Suprapubic skin (tissue), 4 donors: ENCODE data around the gene ITPKB. TPM values are rescaled to one million over a fixed set of nuclear protein-coding genes. Genes with fewer than 3 reads are reported as not detected.
A peak's percentile ranks its signal among the peaks of the same experiment; 100 is the strongest.

Experiments used
- DNase-seq, 2 donors: peaks; one replicate each; pipeline ENCODE4 v3.0.0-alpha.2; 2019; ENCODE audit warnings: low spot score in 2 of 2
- H3K27ac ChIP-seq: fragments of 200-600 bp; sonication (generic); one replicate; pipeline ENCODE4 v1.5.1; 2019
- H3K27me3 ChIP-seq: fragments of 200-600 bp; sonication (generic); one replicate; pipeline ENCODE4 v1.5.1; 2019
- H3K36me3 ChIP-seq: fragments of 200-600 bp; sonication (generic); one replicate; pipeline ENCODE4 v1.5.1; 2019
- H3K4me1 ChIP-seq: fragments of 200-600 bp; sonication (generic); one replicate; pipeline ENCODE4 v1.5.1; 2019
- H3K4me3 ChIP-seq: fragments of 200-600 bp; sonication (generic); one replicate; pipeline ENCODE4 v1.5.1; 2019; ENCODE audit warnings: mild to moderate bottlenecking
- H3K9me3 ChIP-seq: fragments of 200-600 bp; sonication (generic); one replicate; pipeline ENCODE4 v1.5.1; 2019
- EP300 ChIP-seq: sonication (generic); formaldehyde crosslinking; IDR thresholded peaks from one replicate; pipeline ENCODE4 v1.6.1; 2017; ENCODE audit warnings: antibody characterized with exemption
- POLR2A ChIP-seq, 2 donors: fragments of 450-650 bp; IDR thresholded peaks; one replicate each; pipeline ENCODE4 v1.6.1; 2017; ENCODE audit warnings: antibody characterized with exemption in 2 of 2, mild to moderate bottlenecking in 2 of 2, moderate library complexity in 2 of 2
- POLR2AphosphoS5 ChIP-seq, 3 donors: sonication (generic); formaldehyde crosslinking; IDR thresholded peaks; one replicate each; pipeline ENCODE4 v1.6.1; 2017; ENCODE audit warnings: antibody characterized with exemption in 3 of 3
- WGBS: methylation state at CpG from one replicate; pipeline ENCODE4 v1.1.5; 2018; 5-methylcytosine and 5-hydroxymethylcytosine counted together
- total RNA-seq, 4 donors: library from RNA; depleted of rRNA; stranded (reverse); fragments of >200 nt; gene quantifications; one replicate each; pipeline ENCODE4 v1.1.0, GENCODE V29; 2016
- TF ChIP-seq, protein P1 (sequence below), 2 donors: fragments of 200-600 bp in 1 of 2; fragments of 450-650 bp in 1 of 2; sonication (generic) in 1 of 2; IDR thresholded peaks; one replicate each; pipeline ENCODE4 v1.5.1; 2016 to 2019; ENCODE audit warnings: antibody characterized with exemption in 2 of 2, mild to moderate bottlenecking in 1 of 2, moderate library complexity in 1 of 2

Gene ITPKB
- total RNA-seq, 4 donors from 2014 or later, result 31.0 to 39.0 (median 35.3) TPM

GRCh38 chr1:226736908-226737818 lies 1.9 kb downstream of the ITPKB start:
- Histone ChIP-seq H3K9me3 (no peaks in the 10 kb centered on the region), H3K27ac (peak overlapping the region; percentile 90), H3K4me1 (peaks cover 58% of the 10 kb centered on the region), H3K4me3 (peak overlapping the region; percentile 92), H3K36me3 (peaks cover 5% of the 10 kb centered on the region), H3K27me3 (no peaks in the 10 kb centered on the region)
- peak in 1 of 2 donors; percentile 66 for DNase-seq
- TF ChIP-seq, protein P1, sequence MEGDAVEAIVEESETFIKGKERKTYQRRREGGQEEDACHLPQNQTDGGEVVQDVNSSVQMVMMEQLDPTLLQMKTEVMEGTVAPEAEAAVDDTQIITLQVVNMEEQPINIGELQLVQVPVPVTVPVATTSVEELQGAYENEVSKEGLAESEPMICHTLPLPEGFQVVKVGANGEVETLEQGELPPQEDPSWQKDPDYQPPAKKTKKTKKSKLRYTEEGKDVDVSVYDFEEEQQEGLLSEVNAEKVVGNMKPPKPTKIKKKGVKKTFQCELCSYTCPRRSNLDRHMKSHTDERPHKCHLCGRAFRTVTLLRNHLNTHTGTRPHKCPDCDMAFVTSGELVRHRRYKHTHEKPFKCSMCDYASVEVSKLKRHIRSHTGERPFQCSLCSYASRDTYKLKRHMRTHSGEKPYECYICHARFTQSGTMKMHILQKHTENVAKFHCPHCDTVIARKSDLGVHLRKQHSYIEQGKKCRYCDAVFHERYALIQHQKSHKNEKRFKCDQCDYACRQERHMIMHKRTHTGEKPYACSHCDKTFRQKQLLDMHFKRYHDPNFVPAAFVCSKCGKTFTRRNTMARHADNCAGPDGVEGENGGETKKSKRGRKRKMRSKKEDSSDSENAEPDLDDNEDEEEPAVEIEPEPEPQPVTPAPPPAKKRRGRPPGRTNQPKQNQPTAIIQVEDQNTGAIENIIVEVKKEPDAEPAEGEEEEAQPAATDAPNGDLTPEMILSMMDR (IDR thresholded peaks at IDR 0.05), result no peak
- no peak for TF ChIP-seq POLR2AphosphoS5 (IDR thresholded peaks at IDR 0.05)
- no peak for TF ChIP-seq EP300
- TF ChIP-seq POLR2A (IDR thresholded peaks at IDR 0.05), result no peak
- WGBS, result 6% methylated on average over 24 of the region's 89 CpGs

- no peak for TF ChIP-seq POLR2AphosphoS5 (IDR thresholded peaks at IDR 0.05)
- TF ChIP-seq EP300, result no peak
- TF ChIP-seq, protein P1 (IDR thresholded peaks at IDR 0.05), result no peak
- no peak for TF ChIP-seq POLR2A (IDR thresholded peaks at IDR 0.05)
- no peaks in the 10 kb centered on the region for H3K9me3 ChIP-seq
- H3K27me3 ChIP-seq, result no peaks in the 10 kb centered on the region
- peak in 1 of 2 donors; percentile 71 for DNase-seq
- WGBS, result 71% methylated on average over 11 of the region's 39 CpGs
- H3K27ac ChIP-seq, result peak overlapping the region; percentile 90
- H3K4me3 ChIP-seq, result peak overlapping the region; percentile 92
- H3K4me1 ChIP-seq, result peaks cover 63% of the 10 kb centered on the region
- H3K36me3 ChIP-seq, result peaks cover 5% of the 10 kb centered on the region
These were observed 2.8 kb downstream of the ITPKB start for GRCh38 chr1:226736001-226736907.

DNA sequence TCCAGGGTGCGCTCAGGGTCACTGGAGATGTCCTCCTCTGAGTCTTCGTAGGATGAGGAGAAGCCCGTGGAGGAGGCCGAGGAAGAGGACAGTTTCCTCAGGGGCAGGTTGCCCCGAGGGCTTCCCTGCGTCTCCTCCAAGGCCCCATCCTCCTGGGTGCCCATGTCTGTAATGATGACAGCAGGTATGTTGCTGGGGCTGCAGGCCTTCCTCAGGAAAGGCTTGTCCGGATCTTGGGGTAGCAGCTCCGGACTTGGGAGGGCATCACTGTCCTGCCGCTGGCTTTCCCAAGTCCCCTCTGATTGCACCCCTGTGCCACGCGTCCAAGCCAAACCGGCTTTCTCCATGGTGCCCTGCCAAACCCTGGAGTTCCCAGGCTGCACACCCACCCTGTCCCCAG lies 3.5 kb downstream of the ITPKB start:
- TF ChIP-seq POLR2A (IDR thresholded peaks at IDR 0.05), result no peak
- no peak for TF ChIP-seq EP300
- TF ChIP-seq, protein P1 (IDR thresholded peaks at IDR 0.05), result no peak
- no peak for TF ChIP-seq POLR2AphosphoS5 (IDR thresholded peaks at IDR 0.05)
- Histone ChIP-seq H3K27me3 (no peaks in the 10 kb centered on the region), H3K27ac (no peak overlapping the region), H3K36me3 (peaks cover 5% of the 10 kb centered on the region), H3K9me3 (no peaks in the 10 kb centered on the region), H3K4me1 (peaks cover 70% of the 10 kb centered on the region), H3K4me3 (peak overlapping the region; percentile 92)
- WGBS, result 86% methylated on average over 8 of the region's 12 CpGs
- no peak for DNase-seq

DNA sequence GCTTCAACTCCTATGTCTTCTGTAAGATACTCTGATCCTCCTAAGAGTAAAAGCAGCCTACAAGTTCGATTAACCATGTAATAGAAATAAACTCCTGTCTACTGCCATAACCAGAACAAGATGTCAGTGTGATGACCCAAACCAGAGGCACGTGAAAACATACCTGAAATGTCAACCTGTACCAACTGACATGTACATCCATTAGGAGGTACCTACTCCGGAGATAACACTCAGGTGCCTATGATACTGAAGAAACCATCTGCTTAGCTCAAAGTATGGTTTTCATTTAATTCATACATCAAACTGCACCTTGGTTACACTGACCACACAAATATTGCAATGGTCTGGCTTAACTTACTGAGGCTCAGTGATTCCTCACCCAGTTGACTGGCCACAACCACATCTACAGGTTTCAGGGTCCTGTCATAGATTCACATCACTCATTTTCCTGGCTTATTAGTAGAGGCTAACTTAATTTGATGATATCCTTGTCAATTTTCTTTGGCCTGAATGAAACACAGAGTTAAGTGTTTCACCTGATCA lies 4.4 kb downstream of the ITPKB start:
- no peaks in the 10 kb centered on the region for H3K9me3 ChIP-seq
- H3K27ac ChIP-seq, result no peak overlapping the region
- no peak for TF ChIP-seq POLR2AphosphoS5 (IDR thresholded peaks at IDR 0.05)
- no peak for TF ChIP-seq EP300
- peak overlapping the region; percentile 92 for H3K4me3 ChIP-seq
- DNase-seq, result no peak
- 66% methylated on average over 3 of the region's 3 CpGs for WGBS
- H3K27me3 ChIP-seq, result no peaks in the 10 kb centered on the region
- peaks cover 62% of the 10 kb centered on the region for H3K4me1 ChIP-seq
- peaks cover 5% of the 10 kb centered on the region for H3K36me3 ChIP-seq

GRCh38 chr1:226733876-226734275 lies 5.2 kb downstream of the ITPKB start:
- Histone ChIP-seq H3K27me3 (no peaks in the 10 kb centered on the region), H3K4me3 (peak overlapping the region; percentile 17), H3K36me3 (peaks cover 5% of the 10 kb centered on the region), H3K4me1 (peaks cover 59% of the 10 kb centered on the region), H3K27ac (no peak overlapping the region), H3K9me3 (no peaks in the 10 kb centered on the region)
- peak in 1 of 2 donors; percentile 30 for DNase-seq
- WGBS, result 81% methylated on average over 4 of the region's 4 CpGs
- no peak for TF ChIP-seq POLR2AphosphoS5 (IDR thresholded peaks at IDR 0.05)
- TF ChIP-seq EP300, result no peak
- no peak for TF ChIP-seq POLR2A (IDR thresholded peaks at IDR 0.05)
- TF ChIP-seq, protein P1 (IDR thresholded peaks at IDR 0.05), result no peak
